GM23338 (cell line): ENCODE measurements around the gene LAMB1. TPM values are rescaled to one million over a fixed set of nuclear protein-coding genes. Genes with fewer than 3 reads are reported as not detected.

ENCODE experiments used
- ATAC-seq: fragments of 200-7000 bp; cut with Tn5 transposase; 3 replicates; pipeline ENCODE4 v1.9.1; 2020
- DNase-seq: peaks from one replicate; pipeline ENCODE4 v3.0.0-alpha.2; 2015; ENCODE audit warnings: low spot score
- H2AFZ ChIP-seq: fragments of 200-600 bp; sonication (generic); 2 replicates; pipeline ENCODE4 v1.8.0; 2016; ENCODE audit warnings: antibody characterized with exemption, mild to moderate bottlenecking, moderate library complexity
- H3F3A ChIP-seq: fragments of 200-600 bp; sonication (generic); replicated peaks from 2 replicates; pipeline ENCODE4 v1.8.0; 2017; ENCODE audit warnings: antibody characterized with exemption, mixed run types, low read depth
- H3K27ac ChIP-seq: fragments of 200-600 bp; sonication (generic); 2 replicates; pipeline ENCODE4 v1.6.1; 2016; ENCODE audit warnings: low read depth
- H3K27me3 ChIP-seq: fragments of 200-600 bp; sonication (generic); 2 replicates; pipeline ENCODE4 v1.8.0; 2016; ENCODE audit warnings: mild to moderate bottlenecking, mixed run types, moderate library complexity; ENCODE audit not compliant: insufficient read depth
- H3K36me3 ChIP-seq: fragments of 200-600 bp; sonication (generic); 2 replicates; pipeline ENCODE4 v1.8.0; 2016; ENCODE audit warnings: mild to moderate bottlenecking; ENCODE audit not compliant: insufficient read depth
- H3K4me1 ChIP-seq: fragments of 200-600 bp; sonication (generic); 2 replicates; pipeline ENCODE4 v1.8.0; 2016; ENCODE audit warnings: mild to moderate bottlenecking, moderate library complexity; ENCODE audit not compliant: insufficient read depth
- H3K4me2 ChIP-seq: fragments of 200-600 bp; sonication (generic); 2 replicates; pipeline ENCODE4 v1.7.1; 2017; ENCODE audit warnings: mixed run types
- H3K4me3 ChIP-seq: fragments of 200-600 bp; sonication (generic); 2 replicates; pipeline ENCODE4 v1.6.1; 2016; ENCODE audit warnings: mixed run types
- H3K79me2 ChIP-seq: fragments of 200-600 bp; sonication (generic); replicated peaks from 2 replicates; pipeline ENCODE4 v1.8.0; 2017; ENCODE audit warnings: mild to moderate bottlenecking; ENCODE audit not compliant: insufficient read depth
- H3K9me2 ChIP-seq: fragments of 200-600 bp; sonication (generic); 2 replicates; pipeline ENCODE4 v1.8.0; 2017; ENCODE audit not compliant: insufficient read depth
- H4K20me1 ChIP-seq: fragments of 200-600 bp; sonication (generic); replicated peaks from 2 replicates; pipeline ENCODE4 v1.8.0; 2017; ENCODE audit warnings: mild to moderate bottlenecking; ENCODE audit not compliant: insufficient read depth
- H3K27ac Mint-ChIP-seq: 2 replicates; pipeline ENCODE4 v1.8.0; 2020; ENCODE audit warnings: inconsistent platforms, mild to moderate bottlenecking, moderate library complexity, mixed read lengths
- H3K27me3 Mint-ChIP-seq: 3 replicates; pipeline ENCODE4 v1.8.0; 2022; ENCODE audit warnings: low read depth, mild to moderate bottlenecking, moderate library complexity, mixed read lengths, inconsistent platforms; ENCODE audit not compliant: insufficient read depth, poor library complexity
- H3K36me3 Mint-ChIP-seq: 3 replicates; pipeline ENCODE4 v1.8.0; 2021; ENCODE audit warnings: low read depth, mild to moderate bottlenecking, inconsistent platforms, moderate library complexity, mixed read lengths
- H3K4me1 Mint-ChIP-seq: 3 replicates; pipeline ENCODE4 v1.8.0; 2020; ENCODE audit warnings: mild to moderate bottlenecking, inconsistent platforms, mixed read lengths
- H3K4me3 Mint-ChIP-seq: 3 replicates; pipeline ENCODE4 v1.8.0; 2021; ENCODE audit warnings: moderate library complexity, mild to moderate bottlenecking, inconsistent platforms, mixed read lengths
- H3K9me3 Mint-ChIP-seq: 3 replicates; pipeline ENCODE4 v1.8.0; 2020; ENCODE audit warnings: moderate library complexity, mild to moderate bottlenecking, inconsistent platforms, mixed read lengths
- CREB1 ChIP-seq: fragments of 250-450 bp; sonication (Bioruptor Pico); IDR thresholded peaks from 2 replicates; pipeline ENCODE4 v1.5.0; 2020; ENCODE audit warnings: low read depth, mild to moderate bottlenecking, moderate library complexity
- CTCF ChIP-seq, 2 experiments: fragments of 200-600 bp in 1 of 2; sonication (generic) in 1 of 2; conservative IDR thresholded peaks; 2 replicates each; pipeline versions ENCODE4 v1.5.1 to v1.6.1; 2016 to 2017; ENCODE audit warnings: antibody characterized with exemption in 2 of 2, low read depth in 2 of 2, mild to moderate bottlenecking in 2 of 2, moderate library complexity in 1 of 2
- EZH2 ChIP-seq: fragments of 200-600 bp; sonication (generic); IDR thresholded peaks from one replicate; pipeline ENCODE4 v1.8.0; 2017; ENCODE audit warnings: antibody characterized with exemption, mild to moderate bottlenecking, low read depth; ENCODE audit not compliant: unreplicated experiment
- EZH2phosphoT487 ChIP-seq: fragments of 200-600 bp; sonication (generic); IDR thresholded peaks from one replicate; pipeline ENCODE4 v1.8.1; 2018; ENCODE audit warnings: antibody characterized with exemption; ENCODE audit not compliant: unreplicated experiment
- JUNB ChIP-seq: IDR thresholded peaks from one replicate; pipeline ENCODE4 v1.6.1; 2016; ENCODE audit warnings: antibody characterized with exemption; ENCODE audit not compliant: unreplicated experiment
- NANOG ChIP-seq: IDR thresholded peaks from 2 replicates; pipeline ENCODE4 v1.6.1; 2016; ENCODE audit warnings: antibody characterized with exemption, borderline replicate concordance
- POLR2AphosphoS5 ChIP-seq: IDR thresholded peaks from 2 replicates; pipeline ENCODE4 v1.6.1; 2016; ENCODE audit warnings: antibody characterized with exemption, low read depth
- STAT1 ChIP-seq: IDR thresholded peaks from one replicate; pipeline ENCODE4 v1.6.1; 2016; ENCODE audit warnings: antibody characterized with exemption; ENCODE audit not compliant: unreplicated experiment
- ZNF114 ChIP-seq: fragments of 250-450 bp; sonication (Bioruptor Pico); IDR thresholded peaks from 2 replicates; pipeline ENCODE4 v1.5.0; 2020; ENCODE audit warnings: mild to moderate bottlenecking, moderate library complexity
- ZNF331 ChIP-seq: fragments of 250-450 bp; sonication (Bioruptor Pico); IDR thresholded peaks from 2 replicates; pipeline ENCODE4 v1.5.0; 2020; ENCODE audit warnings: low read depth, mild to moderate bottlenecking, moderate library complexity
- ZNF462 ChIP-seq: fragments of 250-450 bp; sonication (Bioruptor Pico); IDR thresholded peaks from 2 replicates; pipeline ENCODE4 v1.5.0; 2020; ENCODE audit warnings: mild to moderate bottlenecking, moderate library complexity
- polyA plus RNA-seq: library from polyadenylated mRNA; unstranded; fragments of >200 nt; fragmentation: Nextera tagmentation; extraction: Ambion mirVana; gene quantifications from 2 replicates; pipeline ENCODE4 v1.2.1, GENCODE V29; 2016
- total RNA-seq: library from RNA; depleted of rRNA; stranded (reverse); fragments of >200 nt; shearing (Covaris generic); gene quantifications from 2 replicates; pipeline ENCODE4 v1.2.3, GENCODE V29; 2014
- TF ChIP-seq, protein P1 (sequence below): IDR thresholded peaks from 2 replicates; pipeline ENCODE4 v1.6.1; 2016; ENCODE audit warnings: antibody characterized with exemption
- TF ChIP-seq, protein P2 (sequence below): IDR thresholded peaks from one replicate; pipeline ENCODE4 v1.6.1; 2018; ENCODE audit warnings: antibody characterized with exemption; ENCODE audit not compliant: unreplicated experiment

Gene LAMB1
- total and polyA plus RNA-seq, 2 experiments from 2014 or later, result 53.5 to 57.8 TPM

GRCh38 chr7:108028111-108028510, 25.1 kb upstream of the LAMB1 start:
- no peak for ATAC-seq
- Histone ChIP-seq H3K36me3 (no peaks in the 10 kb centered on the region), H3F3A (no peaks in the 10 kb centered on the region), H3K27ac (no peak overlapping the region), H3K27me3 (no peaks in the 10 kb centered on the region), H3K9me2 (no peaks in the 10 kb centered on the region), H3K79me2 (no peaks in the 10 kb centered on the region), H2AFZ (no peak overlapping the region), H4K20me1 (no peaks in the 10 kb centered on the region), H3K4me1 (no peaks in the 10 kb centered on the region; the same call in 1 of the 2 replicates), H3K4me2 (no peak overlapping the region), H3K4me3 (no peak overlapping the region)
- no peak overlapping the region for H3K27ac Mint-ChIP-seq
- no peak overlapping the region for H3K4me3 Mint-ChIP-seq
- H3K36me3 Mint-ChIP-seq, result no peaks in the 10 kb centered on the region
- peaks cover 6% of the 10 kb centered on the region; the same call in 2 of the 3 replicates for H3K4me1 Mint-ChIP-seq
- no peaks in the 10 kb centered on the region for H3K27me3 Mint-ChIP-seq
- TF ChIP-seq, protein P1, sequence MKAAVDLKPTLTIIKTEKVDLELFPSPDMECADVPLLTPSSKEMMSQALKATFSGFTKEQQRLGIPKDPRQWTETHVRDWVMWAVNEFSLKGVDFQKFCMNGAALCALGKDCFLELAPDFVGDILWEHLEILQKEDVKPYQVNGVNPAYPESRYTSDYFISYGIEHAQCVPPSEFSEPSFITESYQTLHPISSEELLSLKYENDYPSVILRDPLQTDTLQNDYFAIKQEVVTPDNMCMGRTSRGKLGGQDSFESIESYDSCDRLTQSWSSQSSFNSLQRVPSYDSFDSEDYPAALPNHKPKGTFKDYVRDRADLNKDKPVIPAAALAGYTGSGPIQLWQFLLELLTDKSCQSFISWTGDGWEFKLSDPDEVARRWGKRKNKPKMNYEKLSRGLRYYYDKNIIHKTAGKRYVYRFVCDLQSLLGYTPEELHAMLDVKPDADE, result no peak
- TF ChIP-seq STAT1 (no peak), EZH2phosphoT487 (no peak), POLR2AphosphoS5 (no peak), ZNF462 (CRISPR knock-in tag) (no peak), CREB1 (CRISPR knock-in tag) (no peak), ZNF114 (no peak), NANOG (no peak), EZH2 (no peak), CTCF (conservative IDR thresholded peaks at IDR 0.05; ENCODE audit: low read depth in 2 of 2) (no peak), JUNB (no peak), ZNF331 (CRISPR knock-in tag) (no peak)
- TF ChIP-seq, protein P2, sequence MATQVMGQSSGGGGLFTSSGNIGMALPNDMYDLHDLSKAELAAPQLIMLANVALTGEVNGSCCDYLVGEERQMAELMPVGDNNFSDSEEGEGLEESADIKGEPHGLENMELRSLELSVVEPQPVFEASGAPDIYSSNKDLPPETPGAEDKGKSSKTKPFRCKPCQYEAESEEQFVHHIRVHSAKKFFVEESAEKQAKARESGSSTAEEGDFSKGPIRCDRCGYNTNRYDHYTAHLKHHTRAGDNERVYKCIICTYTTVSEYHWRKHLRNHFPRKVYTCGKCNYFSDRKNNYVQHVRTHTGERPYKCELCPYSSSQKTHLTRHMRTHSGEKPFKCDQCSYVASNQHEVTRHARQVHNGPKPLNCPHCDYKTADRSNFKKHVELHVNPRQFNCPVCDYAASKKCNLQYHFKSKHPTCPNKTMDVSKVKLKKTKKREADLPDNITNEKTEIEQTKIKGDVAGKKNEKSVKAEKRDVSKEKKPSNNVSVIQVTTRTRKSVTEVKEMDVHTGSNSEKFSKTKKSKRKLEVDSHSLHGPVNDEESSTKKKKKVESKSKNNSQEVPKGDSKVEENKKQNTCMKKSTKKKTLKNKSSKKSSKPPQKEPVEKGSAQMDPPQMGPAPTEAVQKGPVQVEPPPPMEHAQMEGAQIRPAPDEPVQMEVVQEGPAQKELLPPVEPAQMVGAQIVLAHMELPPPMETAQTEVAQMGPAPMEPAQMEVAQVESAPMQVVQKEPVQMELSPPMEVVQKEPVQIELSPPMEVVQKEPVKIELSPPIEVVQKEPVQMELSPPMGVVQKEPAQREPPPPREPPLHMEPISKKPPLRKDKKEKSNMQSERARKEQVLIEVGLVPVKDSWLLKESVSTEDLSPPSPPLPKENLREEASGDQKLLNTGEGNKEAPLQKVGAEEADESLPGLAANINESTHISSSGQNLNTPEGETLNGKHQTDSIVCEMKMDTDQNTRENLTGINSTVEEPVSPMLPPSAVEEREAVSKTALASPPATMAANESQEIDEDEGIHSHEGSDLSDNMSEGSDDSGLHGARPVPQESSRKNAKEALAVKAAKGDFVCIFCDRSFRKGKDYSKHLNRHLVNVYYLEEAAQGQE, result no peak
- DNase-seq, result no peak
- H3K9me3 Mint-ChIP-seq, result no peaks in the 10 kb centered on the region
